Measurements from ENCODE around the gene VPS13D. TPM values are rescaled to one million over a fixed set of nuclear protein-coding genes. Genes with fewer than 3 reads are reported as not detected.

VPS13D gene
- total and polyA plus RNA-seq, 2 donors (not counting 3 experiments of a cell fraction or from before 2014, with no cell fraction given): 13.6 to 48.5 TPM

- Histone ChIP-seq H3K27me3 (ENCODE audit: control insufficient read depth in 2 of 2, insufficient read depth in 2 of 2, low read length in 2 of 2) (no peaks in the 10 kb centered on the region), H3K4me1 (ENCODE audit: control insufficient read depth, extremely low read depth, insufficient read depth, low read length) (peaks cover 2% of the 10 kb centered on the region), H3K36me3 (ENCODE audit: control insufficient read depth in 2 of 2, extremely low read depth in 1 of 2, insufficient read depth in 2 of 2, low read length in 2 of 2) (peaks cover 0 to 3% of the 10 kb centered on the region in 2 experiments), H4K20me1 (replicated peaks; ENCODE audit: control insufficient read depth, extremely low read depth, insufficient read depth, low read length) (no peaks in the 10 kb centered on the region), H3K9ac (replicated peaks; ENCODE audit: extremely low read depth, insufficient read depth, low read length) (no peak overlapping the region), H3K79me2 (ENCODE audit: control insufficient read depth, insufficient read depth, low read length) (no peaks in the 10 kb centered on the region), H3K4me3 (replicated peaks in 1 of 3; ENCODE audit: insufficient read depth in 1 of 3, low read depth in 1 of 3, low read length in 3 of 3) (no peak overlapping the region), H3K9me1 (replicated peaks; ENCODE audit: control insufficient read depth, extremely low read depth, insufficient read depth, low read length) (no peaks in the 10 kb centered on the region), H3K27ac (ENCODE audit: insufficient read depth, low read depth, low read length) (no peak overlapping the region), H2AFZ (ENCODE audit: low read depth, low read length) (no peak overlapping the region), H3K9me3 (replicated peaks; ENCODE audit: control insufficient read depth, insufficient read depth, low read length) (no peaks in the 10 kb centered on the region), H3K4me2 (ENCODE audit: insufficient read depth, low read length) (no peak overlapping the region)
- intact Hi-C loops (cut with micrococcal nuclease): no loop called here
- POLR2A ChIA-PET: no interaction called here
- CTCF ChIA-PET: interaction anchor here (1.2 to 2.1 kb wide), 2 partner anchors 14 to 16 kb away, joined by 3 to 5 read pairs; no protein-coding TSS in a partner anchor
- DNase-seq (ENCODE audit: low read depth, low spot score) (peak; percentile 68), FAIRE-seq (no peak)
- TF ChIP-seq MYC (IDR thresholded peaks at IDR 0.05; ENCODE audit: low read depth, low read length) (no peak), GATA2 (IDR thresholded peaks at IDR 0.05; ENCODE audit: insufficient read depth, insufficient read length, low read depth, low read length) (no peak), POLR2AphosphoS5 (IDR thresholded peaks at IDR 0.05; ENCODE audit: insufficient read depth, low read depth, low read length) (no peak), JUN (IDR thresholded peaks at IDR 0.05; ENCODE audit: borderline replicate concordance, insufficient read depth, insufficient read length, low read depth) (no peak), EZH2 (IDR thresholded peaks at IDR 0.05; ENCODE audit: borderline replicate concordance, low read depth, low read length, severe bottlenecking) (no peak), FOS (IDR thresholded peaks at IDR 0.05; ENCODE audit: borderline replicate concordance, insufficient read depth, low read length) (no peak)
- TF ChIP-seq, protein P1, sequence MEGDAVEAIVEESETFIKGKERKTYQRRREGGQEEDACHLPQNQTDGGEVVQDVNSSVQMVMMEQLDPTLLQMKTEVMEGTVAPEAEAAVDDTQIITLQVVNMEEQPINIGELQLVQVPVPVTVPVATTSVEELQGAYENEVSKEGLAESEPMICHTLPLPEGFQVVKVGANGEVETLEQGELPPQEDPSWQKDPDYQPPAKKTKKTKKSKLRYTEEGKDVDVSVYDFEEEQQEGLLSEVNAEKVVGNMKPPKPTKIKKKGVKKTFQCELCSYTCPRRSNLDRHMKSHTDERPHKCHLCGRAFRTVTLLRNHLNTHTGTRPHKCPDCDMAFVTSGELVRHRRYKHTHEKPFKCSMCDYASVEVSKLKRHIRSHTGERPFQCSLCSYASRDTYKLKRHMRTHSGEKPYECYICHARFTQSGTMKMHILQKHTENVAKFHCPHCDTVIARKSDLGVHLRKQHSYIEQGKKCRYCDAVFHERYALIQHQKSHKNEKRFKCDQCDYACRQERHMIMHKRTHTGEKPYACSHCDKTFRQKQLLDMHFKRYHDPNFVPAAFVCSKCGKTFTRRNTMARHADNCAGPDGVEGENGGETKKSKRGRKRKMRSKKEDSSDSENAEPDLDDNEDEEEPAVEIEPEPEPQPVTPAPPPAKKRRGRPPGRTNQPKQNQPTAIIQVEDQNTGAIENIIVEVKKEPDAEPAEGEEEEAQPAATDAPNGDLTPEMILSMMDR (IDR thresholded peaks at IDR 0.05; ENCODE audit: extremely low read depth in 1 of 2, insufficient read depth in 1 of 2, low read depth in 1 of 2, low read length in 2 of 2): no peak
- TF ChIP-seq, protein P2, sequence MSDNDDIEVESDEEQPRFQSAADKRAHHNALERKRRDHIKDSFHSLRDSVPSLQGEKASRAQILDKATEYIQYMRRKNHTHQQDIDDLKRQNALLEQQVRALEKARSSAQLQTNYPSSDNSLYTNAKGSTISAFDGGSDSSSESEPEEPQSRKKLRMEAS (IDR thresholded peaks at IDR 0.05; ENCODE audit: insufficient read depth, insufficient read length): no peak
- dilution Hi-C loops (cut with MboI; ENCODE audit: extremely low pct_ligation_motif_present, low sequenced_read_pairs): no loop called here
- no TSS peak for BruUV-seq (replicated peaks)
These were observed 138.8 kb downstream of the VPS13D start for GRCh38 chr1:12368646-12369045.

All from endothelial cell of umbilical vein (primary cell).